HG03175 (cell line): ENCODE data around the gene HPCA.

Experiments used
- ATAC-seq: cut with Tn5 transposase; IDR thresholded peaks from one replicate; pipeline ENCODE4 v1.9.1; 2021; ENCODE audit warnings: mild to moderate bottlenecking, moderate library complexity; ENCODE audit not compliant: unreplicated experiment

HPCA gene

GRCh38 chr1:32886004-32886827 is at the start of gene HPCA:
Gene HPCA, plus strand, starts transcription at chr1:32886491. Its CDS starts 2,408 bp downstream, at chr1:32888899.
- no peak for ATAC-seq

GRCh38 chr1:32848354-32849063 is 37.8 kb upstream of the HPCA start:
- ATAC-seq = no peak

DNA sequence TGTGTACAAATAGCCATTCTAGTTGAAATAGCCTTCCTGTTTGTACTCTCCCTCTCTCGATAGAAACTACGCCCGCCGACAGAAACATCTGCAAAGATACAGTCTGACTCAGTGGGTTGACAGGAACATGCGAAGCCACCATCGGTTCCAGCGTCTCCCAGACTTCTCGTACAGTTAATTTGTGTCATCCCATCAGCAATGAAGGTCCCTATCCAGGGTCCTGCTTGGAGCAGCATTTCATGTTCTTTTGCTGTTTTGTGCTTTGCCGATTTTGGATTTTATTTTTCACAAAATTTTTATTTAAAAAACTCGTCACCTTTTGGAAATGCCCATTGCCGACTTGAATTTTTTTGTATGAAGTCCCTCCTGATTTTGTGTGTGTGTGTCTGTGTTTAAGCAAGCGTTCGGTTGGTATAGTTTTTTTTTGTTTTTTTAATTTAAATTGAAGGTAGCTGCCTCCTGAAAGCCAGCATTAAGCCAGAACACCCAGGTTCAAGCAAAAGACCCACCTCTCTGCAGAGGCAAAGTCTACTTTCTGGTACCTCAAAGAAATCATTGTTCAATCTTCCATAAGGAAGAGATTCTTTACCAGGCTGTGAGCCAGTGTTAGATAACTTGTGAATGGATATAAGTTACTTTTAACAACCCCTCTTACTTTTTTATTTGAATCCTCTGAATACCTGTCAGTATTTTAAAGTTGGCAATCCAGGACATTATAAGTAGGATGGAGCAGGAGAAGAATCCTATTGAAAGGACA is 30.3 kb upstream of the HPCA start:
- no peak for ATAC-seq

- no peak for ATAC-seq
Observed at GRCh38 chr1:32858136-32858535, 28.2 kb upstream of the HPCA start.

GRCh38 chr1:32858791-32859190 is 27.5 kb upstream of the HPCA start:
- ATAC-seq = no peak

DNA sequence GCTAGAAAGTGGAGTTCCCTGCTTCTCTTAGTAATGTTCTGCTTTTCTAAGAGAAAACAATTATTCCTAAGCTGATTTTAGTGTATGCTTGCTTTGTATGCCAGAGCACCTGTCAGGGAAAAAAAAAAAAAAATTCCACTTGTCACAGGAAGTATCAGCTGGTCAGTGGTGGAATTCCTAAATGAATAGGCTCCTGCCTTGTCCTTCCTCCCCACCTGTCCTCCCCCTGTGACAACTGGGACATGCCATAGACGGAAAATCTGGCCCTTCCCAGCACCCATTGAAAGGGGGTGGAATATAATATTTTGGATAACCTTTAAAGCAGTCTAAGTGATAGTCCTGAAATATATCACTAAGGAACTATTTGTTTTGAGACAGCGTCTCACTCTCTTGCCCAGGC is 26.4 kb upstream of the HPCA start:
- no peak for ATAC-seq

DNA sequence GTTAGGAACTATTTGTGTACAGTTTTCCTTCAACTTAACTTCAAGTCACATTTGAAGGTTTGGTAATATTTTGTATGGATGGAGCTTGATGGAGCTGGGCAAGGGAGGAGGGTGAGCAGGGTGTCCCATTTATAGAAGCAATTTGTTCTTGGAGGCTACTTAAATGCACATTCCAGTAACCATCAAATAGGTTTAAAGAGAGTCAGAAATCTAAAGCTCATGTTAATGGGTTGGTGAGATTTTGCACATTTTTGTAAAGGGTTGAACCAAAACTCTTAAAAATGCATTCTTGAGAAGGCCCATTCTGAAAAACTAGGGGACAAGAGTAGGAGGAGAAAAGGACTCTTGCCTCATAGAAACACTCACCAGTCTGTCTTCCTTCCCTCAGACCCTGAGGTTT is 25.7 kb upstream of the HPCA start:
- no peak for ATAC-seq

DNA sequence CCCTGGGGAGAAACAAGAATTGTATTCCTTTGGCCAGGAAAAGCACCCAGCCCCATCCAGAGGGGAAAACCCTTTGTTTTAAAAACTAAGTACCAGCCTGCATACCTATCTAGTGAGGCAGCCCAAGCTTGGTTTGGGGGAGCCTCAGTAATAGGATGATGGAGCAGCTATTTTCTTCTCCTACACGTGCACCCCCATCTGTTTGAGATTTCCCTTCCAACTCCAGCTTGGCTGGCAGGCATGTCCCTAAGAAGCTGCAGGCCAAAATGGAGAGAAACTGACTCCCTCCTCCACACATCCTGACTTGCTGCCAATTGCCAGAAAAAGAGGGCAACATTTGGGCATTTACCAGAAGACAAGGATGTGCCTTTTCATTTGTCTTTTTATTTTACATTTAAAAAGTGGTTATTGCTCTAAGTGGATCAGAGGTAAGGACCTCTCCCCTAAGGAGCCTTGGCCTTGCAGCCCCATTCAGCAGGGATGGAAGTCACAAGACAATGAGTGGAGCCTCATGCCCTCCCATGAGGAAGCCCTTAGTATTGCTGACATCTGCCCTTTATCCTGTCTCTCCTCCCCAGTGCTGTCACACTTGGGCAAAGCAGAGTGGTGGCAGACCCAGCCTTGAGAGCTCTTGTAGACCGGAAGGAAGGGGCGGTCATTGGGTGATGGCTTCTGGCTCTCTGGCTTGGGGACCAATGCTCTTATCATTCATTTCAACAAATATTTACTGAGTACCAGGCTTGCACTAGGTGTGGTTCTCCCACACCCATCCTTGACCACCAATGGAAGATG is 24.2 kb upstream of the HPCA start:
- no peak for ATAC-seq

DNA sequence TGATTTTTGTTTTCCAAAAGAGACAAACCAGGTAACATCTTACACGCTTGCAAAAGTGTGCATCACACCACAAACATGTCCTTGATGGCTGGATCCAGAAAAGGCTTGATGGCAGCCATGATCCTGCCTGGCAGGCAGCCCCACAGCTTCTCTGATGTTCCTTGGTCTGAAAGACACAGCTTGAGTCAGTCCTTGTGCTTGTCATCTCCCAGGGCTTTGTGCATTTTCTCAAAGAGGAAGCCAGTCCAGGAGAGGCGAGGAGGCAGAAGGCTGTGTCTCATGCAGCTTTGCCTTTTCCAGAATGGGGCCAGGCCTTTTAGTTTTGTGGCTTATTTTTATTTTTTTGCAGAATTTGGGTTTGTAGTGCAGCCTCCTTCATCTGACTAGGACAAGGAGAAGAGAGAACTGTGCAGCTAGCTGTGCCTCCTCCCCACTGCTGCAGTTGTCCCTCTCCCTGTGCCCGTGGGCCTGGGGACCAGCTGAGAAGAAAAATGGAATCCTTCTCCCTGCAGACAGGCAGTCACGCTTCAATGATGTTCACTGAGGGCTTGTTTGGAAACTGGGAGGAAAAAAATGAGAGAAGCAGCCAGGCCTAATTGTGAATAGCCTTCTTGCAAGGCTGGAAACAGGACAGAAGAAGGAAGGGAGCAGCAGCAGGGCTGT is 22.9 kb upstream of the HPCA start:
- no peak for ATAC-seq

DNA sequence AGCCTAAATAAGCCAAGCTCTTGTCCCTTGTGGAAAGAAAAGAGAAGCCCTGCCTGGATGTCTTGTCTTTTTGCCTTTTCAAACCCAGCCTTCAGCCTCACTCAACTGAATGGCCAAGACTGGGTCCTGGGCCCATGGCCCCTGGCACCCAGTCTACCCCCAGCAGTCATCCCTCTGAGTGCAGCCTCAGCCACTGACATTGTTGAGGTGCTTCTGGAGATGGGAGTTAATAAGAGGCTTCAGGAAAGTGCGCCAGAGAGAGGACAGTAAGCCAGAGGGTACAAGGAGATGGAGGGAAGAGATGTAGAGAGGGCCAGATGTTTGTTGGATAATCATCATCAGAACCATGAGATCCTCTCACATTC is 22.4 kb upstream of the HPCA start:
- no peak for ATAC-seq

- ATAC-seq = no peak
Observed at GRCh38 chr1:32864375-32865019, 21.8 kb upstream of the HPCA start.

DNA sequence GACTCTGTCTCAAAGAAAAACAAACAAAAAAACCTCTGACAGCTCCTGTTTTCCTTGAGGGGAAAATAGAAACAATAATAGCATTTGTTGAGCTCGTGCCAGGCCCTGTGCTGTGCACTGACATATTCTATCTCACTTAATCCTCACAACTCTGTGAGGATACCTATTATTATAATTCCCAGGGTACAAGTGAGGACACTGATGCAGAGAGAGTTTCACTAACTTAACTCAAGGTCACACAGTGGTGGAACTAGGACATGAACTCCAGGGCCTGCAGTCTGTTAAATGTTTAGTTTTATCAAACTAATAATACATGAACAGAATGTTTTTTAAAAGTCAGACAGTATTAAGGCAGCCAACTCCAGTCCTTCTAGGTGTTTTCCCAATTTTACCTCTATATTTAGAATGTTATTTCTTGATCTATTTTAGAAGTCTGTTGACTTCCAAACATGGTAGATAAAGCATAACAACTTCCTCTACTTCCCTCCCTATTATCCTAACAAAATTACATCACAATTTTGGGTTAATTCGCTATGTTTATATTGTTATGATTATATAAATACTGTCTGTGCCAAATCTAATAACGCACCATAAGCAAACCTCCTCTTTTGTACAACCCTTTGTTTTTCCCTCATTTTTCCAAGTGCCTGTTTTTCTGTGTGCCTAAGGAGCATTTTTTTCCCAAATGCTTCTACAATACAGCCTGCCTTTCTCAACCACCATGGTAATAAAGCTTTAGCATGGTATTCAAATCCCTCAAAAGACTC is 20.5 kb upstream of the HPCA start:
- no peak for ATAC-seq

DNA sequence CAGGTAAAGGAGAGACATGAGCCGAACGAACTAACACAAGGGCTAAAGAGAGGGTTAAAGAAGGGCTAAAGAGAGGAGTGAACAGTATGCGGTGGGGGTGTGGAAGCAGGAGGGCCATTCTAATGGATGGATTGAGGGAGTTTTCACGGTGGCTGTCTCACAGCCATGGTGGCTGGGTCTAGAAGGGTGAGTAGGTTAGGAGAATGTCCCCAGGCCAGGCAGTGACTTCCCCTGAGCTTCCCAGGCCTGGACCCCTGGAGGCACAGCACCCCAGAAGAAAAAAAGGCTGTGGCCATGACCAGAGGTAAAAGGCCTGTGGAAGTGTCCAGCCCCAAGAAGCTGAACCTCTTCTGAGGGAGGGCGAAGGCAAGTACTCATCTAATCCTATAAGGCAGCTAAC is 19.1 kb upstream of the HPCA start:
- no peak for ATAC-seq

DNA sequence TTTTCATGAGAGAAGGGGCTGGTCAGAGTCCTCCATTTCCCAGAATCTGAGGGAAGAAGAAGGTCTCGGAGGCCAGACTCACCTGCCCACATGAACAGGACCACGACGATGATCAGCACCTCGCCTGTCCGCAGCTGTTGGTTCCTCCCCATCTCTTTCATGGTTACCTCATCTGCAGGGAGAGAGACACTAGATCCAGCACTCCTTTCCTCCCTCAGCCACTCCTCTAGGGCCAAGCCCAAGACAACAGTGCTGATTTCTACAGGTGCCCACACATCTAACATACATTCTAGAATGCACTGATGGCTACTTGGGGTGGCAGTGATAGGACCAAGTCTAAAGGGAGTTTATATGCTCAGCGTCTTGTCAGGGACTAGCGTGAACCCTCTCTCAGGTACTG is 18.6 kb upstream of the HPCA start:
- ATAC-seq = no peak

- no peak for ATAC-seq
Observed at GRCh38 chr1:32868085-32868484, 18.2 kb upstream of the HPCA start.

- no peak for ATAC-seq
Observed at GRCh38 chr1:32868806-32869455, 17.4 kb upstream of the HPCA start.

GRCh38 chr1:32869923-32870614 is 16.2 kb upstream of the HPCA start:
- ATAC-seq = no peak
